ENCODE data around the gene UBASH3A.

UBASH3A gene

GRCh38 chr21:42401820-42402251, 1.9 kb upstream of the UBASH3A start:
- Histone ChIP-seq H3K27me3 (ENCODE audit: insufficient read depth, low read length) (peaks cover 11% of the 10 kb centered on the region; the same call in 1 of the 2 replicates), H3K4me1 (ENCODE audit: insufficient read depth, low read length, severe bottlenecking) (no peaks in the 10 kb centered on the region), H3K36me3 (ENCODE audit: insufficient read depth, low read length) (no peaks in the 10 kb centered on the region), H3K9ac (ENCODE audit: low read length) (no peak overlapping the region), H3K4me2 (ENCODE audit: low read length) (no peak overlapping the region), H3K79me2 (ENCODE audit: insufficient read depth, low read length) (no peaks in the 10 kb centered on the region), H3K4me3 (ENCODE audit: low read depth, low read length, poor library complexity, severe bottlenecking) (no peak overlapping the region), H3K9me2 (ENCODE audit: low read depth, low read length) (no peaks in the 10 kb centered on the region), H3K27ac (ENCODE audit: low read depth, low read length, poor library complexity, severe bottlenecking) (no peak overlapping the region), H3F3A (ENCODE audit: insufficient read depth, low read length) (no peaks in the 10 kb centered on the region), H3K9me3 (ENCODE audit: low read length) (peaks cover 8% of the 10 kb centered on the region; the same call in 1 of the 2 replicates), H2AFZ (ENCODE audit: low read length) (no peak overlapping the region), H4K20me1 (ENCODE audit: insufficient read depth, low read length) (no peaks in the 10 kb centered on the region)
- TF ChIP-seq, protein P1, sequence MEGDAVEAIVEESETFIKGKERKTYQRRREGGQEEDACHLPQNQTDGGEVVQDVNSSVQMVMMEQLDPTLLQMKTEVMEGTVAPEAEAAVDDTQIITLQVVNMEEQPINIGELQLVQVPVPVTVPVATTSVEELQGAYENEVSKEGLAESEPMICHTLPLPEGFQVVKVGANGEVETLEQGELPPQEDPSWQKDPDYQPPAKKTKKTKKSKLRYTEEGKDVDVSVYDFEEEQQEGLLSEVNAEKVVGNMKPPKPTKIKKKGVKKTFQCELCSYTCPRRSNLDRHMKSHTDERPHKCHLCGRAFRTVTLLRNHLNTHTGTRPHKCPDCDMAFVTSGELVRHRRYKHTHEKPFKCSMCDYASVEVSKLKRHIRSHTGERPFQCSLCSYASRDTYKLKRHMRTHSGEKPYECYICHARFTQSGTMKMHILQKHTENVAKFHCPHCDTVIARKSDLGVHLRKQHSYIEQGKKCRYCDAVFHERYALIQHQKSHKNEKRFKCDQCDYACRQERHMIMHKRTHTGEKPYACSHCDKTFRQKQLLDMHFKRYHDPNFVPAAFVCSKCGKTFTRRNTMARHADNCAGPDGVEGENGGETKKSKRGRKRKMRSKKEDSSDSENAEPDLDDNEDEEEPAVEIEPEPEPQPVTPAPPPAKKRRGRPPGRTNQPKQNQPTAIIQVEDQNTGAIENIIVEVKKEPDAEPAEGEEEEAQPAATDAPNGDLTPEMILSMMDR (IDR thresholded peaks at IDR 0.05; ENCODE audit: low read length), result no peak
- no peak for TF ChIP-seq EZH2 (IDR thresholded peaks at IDR 0.05; ENCODE audit: borderline replicate concordance, low read length)

DNA sequence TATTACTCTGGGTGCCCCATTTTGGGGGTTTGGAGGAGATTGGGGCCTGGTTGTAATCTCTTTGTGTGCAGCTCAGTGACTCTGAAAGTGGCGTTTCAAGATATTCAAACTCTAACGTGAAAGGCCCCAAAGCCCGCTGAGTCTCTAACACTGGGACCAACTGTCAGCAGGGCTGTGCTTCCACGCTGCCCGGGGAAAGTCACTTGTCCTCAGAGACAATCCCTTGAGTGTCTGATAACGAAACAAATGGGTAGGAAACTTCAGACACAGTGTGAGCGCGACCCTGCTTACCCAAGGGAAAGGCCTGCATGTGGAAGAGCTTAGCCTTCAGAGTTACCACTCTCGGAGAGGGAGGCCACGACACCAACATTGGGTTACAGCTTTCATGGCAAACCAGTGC, 837 bp downstream of the UBASH3A start:
- Histone ChIP-seq H4K20me1 (ENCODE audit: insufficient read depth, low read length) (no peaks in the 10 kb centered on the region), H3F3A (ENCODE audit: insufficient read depth, low read length) (no peaks in the 10 kb centered on the region), H3K4me2 (ENCODE audit: low read length) (no peak overlapping the region), H3K9me3 (ENCODE audit: low read length) (peaks cover 8% of the 10 kb centered on the region; the same call in 1 of the 2 replicates), H3K27me3 (ENCODE audit: insufficient read depth, low read length) (peaks cover 14% of the 10 kb centered on the region; the same call in 1 of the 2 replicates), H3K4me1 (ENCODE audit: insufficient read depth, low read length, severe bottlenecking) (no peaks in the 10 kb centered on the region), H3K4me3 (ENCODE audit: low read depth, low read length, poor library complexity, severe bottlenecking) (no peak overlapping the region), H3K79me2 (ENCODE audit: insufficient read depth, low read length) (no peaks in the 10 kb centered on the region), H3K36me3 (ENCODE audit: insufficient read depth, low read length) (no peaks in the 10 kb centered on the region), H2AFZ (ENCODE audit: low read length) (no peak overlapping the region), H3K27ac (ENCODE audit: low read depth, low read length, poor library complexity, severe bottlenecking) (no peak overlapping the region), H3K9me2 (ENCODE audit: low read depth, low read length) (no peaks in the 10 kb centered on the region), H3K9ac (ENCODE audit: low read length) (no peak overlapping the region)
- TF ChIP-seq EZH2 (IDR thresholded peaks at IDR 0.05; ENCODE audit: borderline replicate concordance, low read length), result no peak
- TF ChIP-seq, protein P1 (IDR thresholded peaks at IDR 0.05; ENCODE audit: low read length), result no peak

DNA sequence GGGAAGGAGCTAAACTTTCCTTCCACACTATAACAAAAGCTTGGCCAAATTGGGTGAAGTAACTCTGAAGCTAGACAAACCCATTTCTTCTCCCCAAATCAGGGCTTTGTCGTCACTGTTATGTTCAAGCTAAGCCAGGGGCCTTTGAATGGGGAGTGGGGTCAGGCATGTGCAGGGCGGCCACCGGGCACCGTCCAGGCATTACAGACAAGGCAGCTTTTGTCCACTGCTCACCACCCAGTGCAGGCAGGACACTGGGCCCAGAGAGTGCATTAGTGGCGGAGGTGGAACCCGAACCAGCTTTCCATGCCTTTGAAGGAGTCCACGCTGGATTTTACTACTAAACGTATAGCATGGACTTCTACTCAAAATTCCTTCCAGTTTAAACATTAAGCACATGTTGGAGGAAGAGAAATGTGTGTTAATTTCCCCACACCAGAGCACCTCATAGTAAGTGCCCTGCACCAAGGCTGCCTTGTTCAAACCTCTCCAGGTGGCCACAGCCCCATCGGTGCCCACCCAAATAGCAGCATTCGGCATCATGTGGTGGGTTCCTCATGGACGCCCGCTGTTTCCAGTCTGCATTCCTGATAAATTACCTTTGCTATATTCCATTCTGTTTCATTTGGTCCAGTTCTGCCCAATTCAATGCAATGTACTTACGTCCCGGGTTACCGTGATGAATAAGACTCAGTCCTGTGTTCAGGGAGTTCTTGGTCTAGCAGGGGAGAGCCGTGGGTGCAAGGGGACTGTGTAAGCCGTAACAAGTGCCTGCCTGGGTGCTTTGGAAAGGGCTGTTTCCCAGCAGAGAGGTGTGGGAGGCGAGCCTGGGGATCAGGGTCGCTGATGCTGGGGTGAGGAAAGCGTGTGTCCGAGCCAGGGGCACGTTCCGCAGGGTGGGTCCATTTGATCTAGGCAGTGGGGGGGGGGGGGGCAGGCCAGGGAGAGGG, 1.6 kb downstream of the UBASH3A start:
- Histone ChIP-seq H3K27me3 (ENCODE audit: insufficient read depth, low read length) (peaks cover 14% of the 10 kb centered on the region; the same call in 1 of the 2 replicates), H3F3A (ENCODE audit: insufficient read depth, low read length) (no peaks in the 10 kb centered on the region), H3K79me2 (ENCODE audit: insufficient read depth, low read length) (no peaks in the 10 kb centered on the region), H3K4me1 (ENCODE audit: insufficient read depth, low read length, severe bottlenecking) (no peaks in the 10 kb centered on the region), H3K4me3 (ENCODE audit: low read depth, low read length, poor library complexity, severe bottlenecking) (no peak overlapping the region), H3K27ac (ENCODE audit: low read depth, low read length, poor library complexity, severe bottlenecking) (no peak overlapping the region), H3K9me2 (ENCODE audit: low read depth, low read length) (no peaks in the 10 kb centered on the region), H3K9ac (ENCODE audit: low read length) (no peak overlapping the region), H3K4me2 (ENCODE audit: low read length) (no peak overlapping the region), H3K9me3 (ENCODE audit: low read length) (peaks cover 8% of the 10 kb centered on the region; the same call in 1 of the 2 replicates), H3K36me3 (ENCODE audit: insufficient read depth, low read length) (no peaks in the 10 kb centered on the region), H2AFZ (ENCODE audit: low read length) (no peak overlapping the region), H4K20me1 (ENCODE audit: insufficient read depth, low read length) (no peaks in the 10 kb centered on the region)
- TF ChIP-seq, protein P1 (IDR thresholded peaks at IDR 0.05; ENCODE audit: low read length), result no peak
- no peak for TF ChIP-seq EZH2 (IDR thresholded peaks at IDR 0.05; ENCODE audit: borderline replicate concordance, low read length)
